WTC11 (cell line): ENCODE results near the gene AGR2. TPM values are rescaled to one million over a fixed set of nuclear protein-coding genes. Genes with fewer than 3 reads are reported as not detected.

ENCODE experiments used
- ATAC-seq: fragments of 200-7000 bp; cut with Tn5 transposase; 2 replicates; pipeline ENCODE4 v1.10.0; 2021; ENCODE audit warnings: mild to moderate bottlenecking, moderate library complexity
- CTCF ChIA-PET: fragments of 300-600 bp; sonication (Branson Sonifier 250); formaldehyde crosslinking; loops from one replicate; lab custom pipeline; 2021; ENCODE audit warnings: antibody characterized with exemption; lab: Charles Lee
- POLR2A ChIA-PET: fragments of 350-600 bp; sonication (Branson Sonifier 250); formaldehyde crosslinking; loops from one replicate; lab custom pipeline; 2021; ENCODE audit warnings: antibody characterized with exemption; lab: Charles Lee
- DNase-seq: peaks from one replicate; pipeline ENCODE4 v3.0.0; 2021; ENCODE audit warnings: low spot score
- H3K27ac Mint-ChIP-seq: 2 replicates; pipeline ENCODE4 v1.8.0; 2021; ENCODE audit warnings: mixed read lengths
- H3K27me3 Mint-ChIP-seq: 2 replicates; pipeline ENCODE4 v1.8.0; 2021; ENCODE audit warnings: low read depth, mild to moderate bottlenecking, moderate library complexity, mixed read lengths
- H3K36me3 Mint-ChIP-seq: 2 replicates; pipeline ENCODE4 v1.8.0; 2021; ENCODE audit warnings: mixed read lengths
- H3K4me1 Mint-ChIP-seq: 2 replicates; pipeline ENCODE4 v1.8.0; 2022; ENCODE audit warnings: mixed read lengths
- H3K4me3 Mint-ChIP-seq: 2 replicates; pipeline ENCODE4 v1.8.0; 2021; ENCODE audit warnings: mild to moderate bottlenecking, moderate library complexity, mixed read lengths
- H3K9me3 Mint-ChIP-seq: 2 replicates; pipeline ENCODE4 v1.8.0; 2021; ENCODE audit warnings: mixed read lengths
- CBFB ChIP-seq: sonication (generic); formaldehyde crosslinking; IDR thresholded peaks from 2 replicates; pipeline ENCODE4 v1.8.1; 2022; ENCODE audit warnings: mild to moderate bottlenecking, low read depth, missing genetic modification reagents
- JUN ChIP-seq: sonication (generic); formaldehyde crosslinking; IDR thresholded peaks from 2 replicates; pipeline ENCODE4 v1.8.0; 2023; ENCODE audit warnings: mild to moderate bottlenecking, missing genetic modification reagents
- KAT7 ChIP-seq: sonication (generic); formaldehyde crosslinking; IDR thresholded peaks from 2 replicates; pipeline ENCODE4 v1.8.1; 2023; ENCODE audit warnings: missing genetic modification reagents, mild to moderate bottlenecking, borderline replicate concordance
- NFATC4 ChIP-seq: fragments of 250-450 bp; sonication (Bioruptor Pico); IDR thresholded peaks from 2 replicates; pipeline ENCODE4 v1.9.0; 2021; ENCODE audit warnings: mild to moderate bottlenecking
- ZNF121 ChIP-seq: sonication (generic); formaldehyde crosslinking; IDR thresholded peaks from 2 replicates; pipeline ENCODE4 v1.8.0; 2023; ENCODE audit warnings: missing genetic modification reagents
- ZNF219 ChIP-seq: sonication (generic); formaldehyde crosslinking; IDR thresholded peaks from 2 replicates; pipeline ENCODE4 v1.8.0; 2023; ENCODE audit warnings: missing genetic modification reagents, mild to moderate bottlenecking, borderline replicate concordance
- ZNF232 ChIP-seq: sonication (generic); formaldehyde crosslinking; IDR thresholded peaks from 2 replicates; pipeline ENCODE4 v1.8.0; 2022; ENCODE audit warnings: mild to moderate bottlenecking, missing genetic modification reagents
- total RNA-seq: library from RNA; stranded (reverse); gene quantifications from 3 replicates; pipeline ENCODE4 v1.2.3, GENCODE V29; 2021
- TF ChIP-seq, protein P1 (sequence below): fragments of 250-450 bp; sonication (Bioruptor Pico); IDR thresholded peaks from 2 replicates; pipeline ENCODE4 v1.9.0; 2021; ENCODE audit warnings: mild to moderate bottlenecking, borderline replicate concordance
- TF ChIP-seq, protein P2 (sequence below): sonication (generic); formaldehyde crosslinking; IDR thresholded peaks from 2 replicates; pipeline ENCODE4 v1.8.0; 2022; ENCODE audit warnings: missing genetic modification reagents
- TF ChIP-seq, protein P3 (sequence below): fragments of 250-450 bp; sonication (Bioruptor Pico); IDR thresholded peaks from 2 replicates; pipeline ENCODE4 v1.9.0; 2021; ENCODE audit warnings: moderate library complexity, mild to moderate bottlenecking, inconsistent platforms, borderline replicate concordance
- TF ChIP-seq, protein P4 (sequence below): sonication (generic); formaldehyde crosslinking; conservative IDR thresholded peaks from 2 replicates; pipeline ENCODE4 v1.8.1; 2022; ENCODE audit warnings: mild to moderate bottlenecking, missing genetic modification reagents
- TF ChIP-seq, protein P5 (sequence below): sonication (generic); formaldehyde crosslinking; IDR thresholded peaks from 2 replicates; pipeline ENCODE4 v1.8.0; 2023; ENCODE audit warnings: missing genetic modification reagents, mild to moderate bottlenecking, borderline replicate concordance
- TF ChIP-seq, protein P6 (sequence below): sonication (generic); formaldehyde crosslinking; IDR thresholded peaks from 2 replicates; pipeline ENCODE4 v1.8.0; 2022; ENCODE audit warnings: mild to moderate bottlenecking, missing genetic modification reagents
- TF ChIP-seq, protein P7 (sequence below): sonication (generic); formaldehyde crosslinking; IDR thresholded peaks from 2 replicates; pipeline ENCODE4 v1.8.0; 2022; ENCODE audit warnings: mild to moderate bottlenecking, missing genetic modification reagents

AGR2 gene
- total RNA-seq, 1 experiment from 2014 or later: 1.6 TPM

DNA sequence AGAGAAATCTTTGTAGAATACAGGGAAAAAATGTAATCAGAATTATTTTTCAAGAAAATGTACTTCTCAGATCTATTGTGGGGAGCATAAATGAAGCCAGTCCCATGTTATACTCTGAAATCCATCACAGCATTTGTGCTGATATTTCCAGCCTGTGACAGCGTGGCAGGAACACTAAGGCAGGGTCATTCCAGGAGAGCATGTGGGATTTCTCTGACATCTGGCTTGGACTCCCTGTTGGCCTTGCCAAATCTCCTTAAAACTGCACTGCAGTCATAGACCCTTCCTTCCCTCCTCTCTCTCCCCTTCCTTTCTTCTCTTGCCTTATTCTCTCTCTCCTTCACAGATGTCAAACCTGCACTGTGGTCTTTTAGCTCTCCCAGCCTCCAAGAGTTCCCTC lies 57.7 kb downstream of the AGR2 start (continued):
- TF ChIP-seq, protein P1, sequence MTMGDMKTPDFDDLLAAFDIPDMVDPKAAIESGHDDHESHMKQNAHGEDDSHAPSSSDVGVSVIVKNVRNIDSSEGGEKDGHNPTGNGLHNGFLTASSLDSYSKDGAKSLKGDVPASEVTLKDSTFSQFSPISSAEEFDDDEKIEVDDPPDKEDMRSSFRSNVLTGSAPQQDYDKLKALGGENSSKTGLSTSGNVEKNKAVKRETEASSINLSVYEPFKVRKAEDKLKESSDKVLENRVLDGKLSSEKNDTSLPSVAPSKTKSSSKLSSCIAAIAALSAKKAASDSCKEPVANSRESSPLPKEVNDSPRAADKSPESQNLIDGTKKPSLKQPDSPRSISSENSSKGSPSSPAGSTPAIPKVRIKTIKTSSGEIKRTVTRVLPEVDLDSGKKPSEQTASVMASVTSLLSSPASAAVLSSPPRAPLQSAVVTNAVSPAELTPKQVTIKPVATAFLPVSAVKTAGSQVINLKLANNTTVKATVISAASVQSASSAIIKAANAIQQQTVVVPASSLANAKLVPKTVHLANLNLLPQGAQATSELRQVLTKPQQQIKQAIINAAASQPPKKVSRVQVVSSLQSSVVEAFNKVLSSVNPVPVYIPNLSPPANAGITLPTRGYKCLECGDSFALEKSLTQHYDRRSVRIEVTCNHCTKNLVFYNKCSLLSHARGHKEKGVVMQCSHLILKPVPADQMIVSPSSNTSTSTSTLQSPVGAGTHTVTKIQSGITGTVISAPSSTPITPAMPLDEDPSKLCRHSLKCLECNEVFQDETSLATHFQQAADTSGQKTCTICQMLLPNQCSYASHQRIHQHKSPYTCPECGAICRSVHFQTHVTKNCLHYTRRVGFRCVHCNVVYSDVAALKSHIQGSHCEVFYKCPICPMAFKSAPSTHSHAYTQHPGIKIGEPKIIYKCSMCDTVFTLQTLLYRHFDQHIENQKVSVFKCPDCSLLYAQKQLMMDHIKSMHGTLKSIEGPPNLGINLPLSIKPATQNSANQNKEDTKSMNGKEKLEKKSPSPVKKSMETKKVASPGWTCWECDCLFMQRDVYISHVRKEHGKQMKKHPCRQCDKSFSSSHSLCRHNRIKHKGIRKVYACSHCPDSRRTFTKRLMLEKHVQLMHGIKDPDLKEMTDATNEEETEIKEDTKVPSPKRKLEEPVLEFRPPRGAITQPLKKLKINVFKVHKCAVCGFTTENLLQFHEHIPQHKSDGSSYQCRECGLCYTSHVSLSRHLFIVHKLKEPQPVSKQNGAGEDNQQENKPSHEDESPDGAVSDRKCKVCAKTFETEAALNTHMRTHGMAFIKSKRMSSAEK (CRISPR knock-in tag): no peak
- TF ChIP-seq, protein P2, sequence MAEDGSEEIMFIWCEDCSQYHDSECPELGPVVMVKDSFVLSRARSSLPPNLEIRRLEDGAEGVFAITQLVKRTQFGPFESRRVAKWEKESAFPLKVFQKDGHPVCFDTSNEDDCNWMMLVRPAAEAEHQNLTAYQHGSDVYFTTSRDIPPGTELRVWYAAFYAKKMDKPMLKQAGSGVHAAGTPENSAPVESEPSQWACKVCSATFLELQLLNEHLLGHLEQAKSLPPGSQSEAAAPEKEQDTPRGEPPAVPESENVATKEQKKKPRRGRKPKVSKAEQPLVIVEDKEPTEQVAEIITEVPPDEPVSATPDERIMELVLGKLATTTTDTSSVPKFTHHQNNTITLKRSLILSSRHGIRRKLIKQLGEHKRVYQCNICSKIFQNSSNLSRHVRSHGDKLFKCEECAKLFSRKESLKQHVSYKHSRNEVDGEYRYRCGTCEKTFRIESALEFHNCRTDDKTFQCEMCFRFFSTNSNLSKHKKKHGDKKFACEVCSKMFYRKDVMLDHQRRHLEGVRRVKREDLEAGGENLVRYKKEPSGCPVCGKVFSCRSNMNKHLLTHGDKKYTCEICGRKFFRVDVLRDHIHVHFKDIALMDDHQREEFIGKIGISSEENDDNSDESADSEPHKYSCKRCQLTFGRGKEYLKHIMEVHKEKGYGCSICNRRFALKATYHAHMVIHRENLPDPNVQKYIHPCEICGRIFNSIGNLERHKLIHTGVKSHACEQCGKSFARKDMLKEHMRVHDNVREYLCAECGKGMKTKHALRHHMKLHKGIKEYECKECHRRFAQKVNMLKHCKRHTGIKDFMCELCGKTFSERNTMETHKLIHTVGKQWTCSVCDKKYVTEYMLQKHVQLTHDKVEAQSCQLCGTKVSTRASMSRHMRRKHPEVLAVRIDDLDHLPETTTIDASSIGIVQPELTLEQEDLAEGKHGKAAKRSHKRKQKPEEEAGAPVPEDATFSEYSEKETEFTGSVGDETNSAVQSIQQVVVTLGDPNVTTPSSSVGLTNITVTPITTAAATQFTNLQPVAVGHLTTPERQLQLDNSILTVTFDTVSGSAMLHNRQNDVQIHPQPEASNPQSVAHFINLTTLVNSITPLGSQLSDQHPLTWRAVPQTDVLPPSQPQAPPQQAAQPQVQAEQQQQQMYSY (CRISPR knock-in tag): no peak
- TF ChIP-seq, protein P3, sequence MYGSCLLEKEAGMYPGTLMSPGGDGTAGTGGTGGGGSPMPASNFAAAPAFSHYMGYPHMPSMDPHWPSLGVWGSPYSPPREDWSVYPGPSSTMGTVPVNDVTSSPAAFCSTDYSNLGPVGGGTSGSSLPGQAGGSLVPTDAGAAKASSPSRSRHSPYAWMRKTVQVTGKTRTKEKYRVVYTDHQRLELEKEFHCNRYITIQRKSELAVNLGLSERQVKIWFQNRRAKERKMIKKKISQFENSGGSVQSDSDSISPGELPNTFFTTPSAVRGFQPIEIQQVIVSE (CRISPR knock-in tag): no peak
- TF ChIP-seq KAT7 (CRISPR knock-in tag) (no peak), ZNF219 (CRISPR knock-in tag) (no peak)
- TF ChIP-seq, protein P4, sequence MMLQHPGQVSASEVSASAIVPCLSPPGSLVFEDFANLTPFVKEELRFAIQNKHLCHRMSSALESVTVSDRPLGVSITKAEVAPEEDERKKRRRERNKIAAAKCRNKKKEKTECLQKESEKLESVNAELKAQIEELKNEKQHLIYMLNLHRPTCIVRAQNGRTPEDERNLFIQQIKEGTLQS (CRISPR knock-in tag): no peak
- TF ChIP-seq, all 79 proteins: peak for 0

DNA sequence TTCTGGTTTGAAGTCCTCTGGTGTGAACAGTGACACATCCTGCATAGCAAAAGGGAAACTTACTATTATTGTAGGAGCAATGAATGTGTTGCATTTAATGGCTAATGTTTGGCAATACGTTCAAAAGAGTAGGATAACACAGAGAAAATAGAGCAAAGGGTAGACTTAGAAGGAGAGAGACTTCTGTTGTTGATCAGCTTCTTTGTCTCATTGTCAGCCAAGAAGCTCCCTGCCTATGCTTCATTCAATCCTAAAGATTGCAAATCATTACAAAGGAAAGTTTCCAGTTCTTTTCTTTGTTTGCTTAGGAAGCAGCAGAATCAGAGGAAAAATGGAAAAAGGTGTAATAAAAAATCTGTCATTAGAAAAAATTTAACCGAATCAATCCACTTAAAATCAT lies 59.2 kb downstream of the AGR2 start:
- Mint-ChIP-seq H3K36me3 (no peaks in the 10 kb centered on the region), H3K4me1 (peaks cover 22% of the 10 kb centered on the region), H3K9me3 (no peaks in the 10 kb centered on the region), H3K27me3 (no peaks in the 10 kb centered on the region), H3K4me3 (no peak overlapping the region), H3K27ac (peak overlapping the region; percentile 87; the same call in 1 of the 2 replicates)
- POLR2A ChIA-PET: no interaction called here
- CTCF ChIA-PET: no interaction called here
- ATAC-seq (no peak), DNase-seq (no peak)
- TF ChIP-seq, protein P5, sequence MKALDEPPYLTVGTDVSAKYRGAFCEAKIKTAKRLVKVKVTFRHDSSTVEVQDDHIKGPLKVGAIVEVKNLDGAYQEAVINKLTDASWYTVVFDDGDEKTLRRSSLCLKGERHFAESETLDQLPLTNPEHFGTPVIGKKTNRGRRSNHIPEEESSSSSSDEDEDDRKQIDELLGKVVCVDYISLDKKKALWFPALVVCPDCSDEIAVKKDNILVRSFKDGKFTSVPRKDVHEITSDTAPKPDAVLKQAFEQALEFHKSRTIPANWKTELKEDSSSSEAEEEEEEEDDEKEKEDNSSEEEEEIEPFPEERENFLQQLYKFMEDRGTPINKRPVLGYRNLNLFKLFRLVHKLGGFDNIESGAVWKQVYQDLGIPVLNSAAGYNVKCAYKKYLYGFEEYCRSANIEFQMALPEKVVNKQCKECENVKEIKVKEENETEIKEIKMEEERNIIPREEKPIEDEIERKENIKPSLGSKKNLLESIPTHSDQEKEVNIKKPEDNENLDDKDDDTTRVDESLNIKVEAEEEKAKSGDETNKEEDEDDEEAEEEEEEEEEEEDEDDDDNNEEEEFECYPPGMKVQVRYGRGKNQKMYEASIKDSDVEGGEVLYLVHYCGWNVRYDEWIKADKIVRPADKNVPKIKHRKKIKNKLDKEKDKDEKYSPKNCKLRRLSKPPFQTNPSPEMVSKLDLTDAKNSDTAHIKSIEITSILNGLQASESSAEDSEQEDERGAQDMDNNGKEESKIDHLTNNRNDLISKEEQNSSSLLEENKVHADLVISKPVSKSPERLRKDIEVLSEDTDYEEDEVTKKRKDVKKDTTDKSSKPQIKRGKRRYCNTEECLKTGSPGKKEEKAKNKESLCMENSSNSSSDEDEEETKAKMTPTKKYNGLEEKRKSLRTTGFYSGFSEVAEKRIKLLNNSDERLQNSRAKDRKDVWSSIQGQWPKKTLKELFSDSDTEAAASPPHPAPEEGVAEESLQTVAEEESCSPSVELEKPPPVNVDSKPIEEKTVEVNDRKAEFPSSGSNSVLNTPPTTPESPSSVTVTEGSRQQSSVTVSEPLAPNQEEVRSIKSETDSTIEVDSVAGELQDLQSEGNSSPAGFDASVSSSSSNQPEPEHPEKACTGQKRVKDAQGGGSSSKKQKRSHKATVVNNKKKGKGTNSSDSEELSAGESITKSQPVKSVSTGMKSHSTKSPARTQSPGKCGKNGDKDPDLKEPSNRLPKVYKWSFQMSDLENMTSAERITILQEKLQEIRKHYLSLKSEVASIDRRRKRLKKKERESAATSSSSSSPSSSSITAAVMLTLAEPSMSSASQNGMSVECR (CRISPR knock-in tag): no peak
- no peak for TF ChIP-seq NFATC4 (CRISPR knock-in tag)
- TF ChIP-seq, protein P1 (CRISPR knock-in tag): no peak
- TF ChIP-seq, protein P6, sequence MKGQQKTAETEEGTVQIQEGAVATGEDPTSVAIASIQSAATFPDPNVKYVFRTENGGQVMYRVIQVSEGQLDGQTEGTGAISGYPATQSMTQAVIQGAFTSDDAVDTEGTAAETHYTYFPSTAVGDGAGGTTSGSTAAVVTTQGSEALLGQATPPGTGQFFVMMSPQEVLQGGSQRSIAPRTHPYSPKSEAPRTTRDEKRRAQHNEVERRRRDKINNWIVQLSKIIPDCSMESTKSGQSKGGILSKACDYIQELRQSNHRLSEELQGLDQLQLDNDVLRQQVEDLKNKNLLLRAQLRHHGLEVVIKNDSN (CRISPR knock-in tag): no peak
- TF ChIP-seq, protein P7, sequence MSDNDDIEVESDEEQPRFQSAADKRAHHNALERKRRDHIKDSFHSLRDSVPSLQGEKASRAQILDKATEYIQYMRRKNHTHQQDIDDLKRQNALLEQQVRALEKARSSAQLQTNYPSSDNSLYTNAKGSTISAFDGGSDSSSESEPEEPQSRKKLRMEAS (CRISPR knock-in tag): no peak
- TF ChIP-seq, protein P3 (CRISPR knock-in tag): no peak
- TF ChIP-seq CBFB (CRISPR knock-in tag): no peak
- no peak for TF ChIP-seq ZNF232
- TF ChIP-seq ZNF121: no peak
- TF ChIP-seq JUN (CRISPR knock-in tag): no peak
